Hepatocyte (in vitro differentiated cells): ENCODE data around the gene ANKRD52.

Experiments
- EZH2phosphoT487 ChIP-seq: fragments of 200-600 bp; sonication (generic); IDR thresholded peaks from one replicate; pipeline ENCODE4 v1.6.1; 2018; ENCODE audit warnings: antibody characterized with exemption, mild to moderate bottlenecking, low read depth, moderate library complexity; ENCODE audit not compliant: unreplicated experiment, severe bottlenecking
- TF ChIP-seq, protein P1 (sequence below): fragments of 200-600 bp; sonication (generic); IDR thresholded peaks from 2 replicates; pipeline ENCODE4 v1.5.1; 2016; ENCODE audit warnings: antibody characterized with exemption, mild to moderate bottlenecking; ENCODE audit not compliant: poor library complexity

DNA sequence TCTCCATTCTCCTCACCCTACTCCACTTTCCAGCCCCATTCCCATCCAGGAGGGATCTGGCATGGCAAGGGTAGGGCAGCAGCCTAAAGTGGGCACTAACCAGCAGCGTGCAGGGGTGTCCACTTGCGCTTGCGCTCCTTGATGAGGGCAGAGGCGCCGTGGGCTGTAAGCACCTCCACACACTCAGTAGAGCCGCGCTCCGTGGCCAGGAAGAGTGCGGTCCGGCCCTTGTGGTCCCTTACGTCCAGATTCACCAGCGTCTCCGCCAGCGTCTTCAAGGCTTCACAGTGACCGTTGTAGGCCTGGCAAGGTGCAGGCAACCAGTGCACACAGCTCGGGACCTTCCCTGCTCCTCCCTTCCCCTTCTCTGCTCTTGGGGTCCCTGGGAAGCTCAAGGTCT lies 10.3 kb downstream of the ANKRD52 start:
- TF ChIP-seq EZH2phosphoT487 = no peak
- TF ChIP-seq, protein P1, sequence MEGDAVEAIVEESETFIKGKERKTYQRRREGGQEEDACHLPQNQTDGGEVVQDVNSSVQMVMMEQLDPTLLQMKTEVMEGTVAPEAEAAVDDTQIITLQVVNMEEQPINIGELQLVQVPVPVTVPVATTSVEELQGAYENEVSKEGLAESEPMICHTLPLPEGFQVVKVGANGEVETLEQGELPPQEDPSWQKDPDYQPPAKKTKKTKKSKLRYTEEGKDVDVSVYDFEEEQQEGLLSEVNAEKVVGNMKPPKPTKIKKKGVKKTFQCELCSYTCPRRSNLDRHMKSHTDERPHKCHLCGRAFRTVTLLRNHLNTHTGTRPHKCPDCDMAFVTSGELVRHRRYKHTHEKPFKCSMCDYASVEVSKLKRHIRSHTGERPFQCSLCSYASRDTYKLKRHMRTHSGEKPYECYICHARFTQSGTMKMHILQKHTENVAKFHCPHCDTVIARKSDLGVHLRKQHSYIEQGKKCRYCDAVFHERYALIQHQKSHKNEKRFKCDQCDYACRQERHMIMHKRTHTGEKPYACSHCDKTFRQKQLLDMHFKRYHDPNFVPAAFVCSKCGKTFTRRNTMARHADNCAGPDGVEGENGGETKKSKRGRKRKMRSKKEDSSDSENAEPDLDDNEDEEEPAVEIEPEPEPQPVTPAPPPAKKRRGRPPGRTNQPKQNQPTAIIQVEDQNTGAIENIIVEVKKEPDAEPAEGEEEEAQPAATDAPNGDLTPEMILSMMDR = no peak
